DOHH2 (cell line): ENCODE measurements around the gene GMPR.

Experiments
- EZH2phosphoT487 ChIP-seq: fragments of 200-600 bp; sonication (generic); IDR thresholded peaks from 2 replicates; pipeline ENCODE4 v1.6.1; 2017; ENCODE audit warnings: borderline replicate concordance, mild to moderate bottlenecking, antibody characterized with exemption, low read length, moderate library complexity, mixed read lengths
- TF ChIP-seq, protein P1 (sequence below): fragments of 200-600 bp; sonication (generic); IDR thresholded peaks from one replicate; pipeline ENCODE4 v1.5.1; 2014; ENCODE audit warnings: antibody characterized with exemption, mild to moderate bottlenecking, low read depth, low read length; ENCODE audit not compliant: poor library complexity, severe bottlenecking

- TF ChIP-seq, protein P1, sequence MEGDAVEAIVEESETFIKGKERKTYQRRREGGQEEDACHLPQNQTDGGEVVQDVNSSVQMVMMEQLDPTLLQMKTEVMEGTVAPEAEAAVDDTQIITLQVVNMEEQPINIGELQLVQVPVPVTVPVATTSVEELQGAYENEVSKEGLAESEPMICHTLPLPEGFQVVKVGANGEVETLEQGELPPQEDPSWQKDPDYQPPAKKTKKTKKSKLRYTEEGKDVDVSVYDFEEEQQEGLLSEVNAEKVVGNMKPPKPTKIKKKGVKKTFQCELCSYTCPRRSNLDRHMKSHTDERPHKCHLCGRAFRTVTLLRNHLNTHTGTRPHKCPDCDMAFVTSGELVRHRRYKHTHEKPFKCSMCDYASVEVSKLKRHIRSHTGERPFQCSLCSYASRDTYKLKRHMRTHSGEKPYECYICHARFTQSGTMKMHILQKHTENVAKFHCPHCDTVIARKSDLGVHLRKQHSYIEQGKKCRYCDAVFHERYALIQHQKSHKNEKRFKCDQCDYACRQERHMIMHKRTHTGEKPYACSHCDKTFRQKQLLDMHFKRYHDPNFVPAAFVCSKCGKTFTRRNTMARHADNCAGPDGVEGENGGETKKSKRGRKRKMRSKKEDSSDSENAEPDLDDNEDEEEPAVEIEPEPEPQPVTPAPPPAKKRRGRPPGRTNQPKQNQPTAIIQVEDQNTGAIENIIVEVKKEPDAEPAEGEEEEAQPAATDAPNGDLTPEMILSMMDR = no peak
- TF ChIP-seq EZH2phosphoT487 = no peak
These were observed 53.4 kb downstream of the GMPR start for GRCh38 chr6:16291739-16292138.
